Hippocampal formation (tissue), 2 donors: ENCODE measurements around the gene WDR18.
"Not testable (repeated sequence)": the region's sequence is repeated elsewhere in the genome, so short reads cannot be mapped to it uniquely, and the experiment has no call there.

Experiments used
- DNase-seq, 2 donors: peaks; one replicate each; lab custom pipeline; 2025; lab: John Stamatoyannopoulos, UW

The WDR18 gene

GRCh38 chr19:950352-951066 is 33.6 kb upstream of the WDR18 start:
- DNase-seq, result no peak

DNA sequence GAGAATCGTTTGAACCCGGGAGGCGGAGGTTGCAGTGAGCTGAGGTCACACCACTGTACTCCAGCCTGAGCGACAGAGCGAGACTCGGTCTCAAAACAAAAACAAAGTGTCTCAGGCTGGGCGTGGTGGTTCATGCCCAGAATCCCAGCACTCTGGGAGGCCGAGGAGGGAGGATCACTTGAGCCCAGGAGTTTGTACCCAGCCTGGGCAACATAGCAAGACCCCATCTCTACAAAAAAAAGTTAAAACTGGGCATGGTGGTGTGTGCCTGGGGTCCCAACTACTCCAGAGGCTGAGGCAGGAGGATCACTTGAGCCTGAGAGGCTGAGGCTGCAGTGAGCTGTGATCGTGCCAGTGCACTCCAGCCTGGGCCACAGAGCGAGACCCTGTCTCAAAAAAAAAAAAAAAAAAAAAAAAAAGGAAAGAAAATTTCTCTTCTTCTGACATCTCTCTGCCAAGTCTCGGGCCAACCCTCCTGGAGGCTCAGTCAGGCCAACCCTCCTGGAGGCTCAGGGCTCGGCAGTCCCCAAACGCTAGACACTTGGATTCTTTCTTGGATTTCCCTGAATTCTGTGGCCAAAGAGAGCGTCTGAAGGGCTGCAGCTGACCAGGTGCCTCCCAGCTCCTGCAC is 32.0 kb upstream of the WDR18 start:
- DNase-seq, result no peak

- DNase-seq, result no peak
Observed at GRCh38 chr19:952680-953444, 31.3 kb upstream of the WDR18 start.

DNA sequence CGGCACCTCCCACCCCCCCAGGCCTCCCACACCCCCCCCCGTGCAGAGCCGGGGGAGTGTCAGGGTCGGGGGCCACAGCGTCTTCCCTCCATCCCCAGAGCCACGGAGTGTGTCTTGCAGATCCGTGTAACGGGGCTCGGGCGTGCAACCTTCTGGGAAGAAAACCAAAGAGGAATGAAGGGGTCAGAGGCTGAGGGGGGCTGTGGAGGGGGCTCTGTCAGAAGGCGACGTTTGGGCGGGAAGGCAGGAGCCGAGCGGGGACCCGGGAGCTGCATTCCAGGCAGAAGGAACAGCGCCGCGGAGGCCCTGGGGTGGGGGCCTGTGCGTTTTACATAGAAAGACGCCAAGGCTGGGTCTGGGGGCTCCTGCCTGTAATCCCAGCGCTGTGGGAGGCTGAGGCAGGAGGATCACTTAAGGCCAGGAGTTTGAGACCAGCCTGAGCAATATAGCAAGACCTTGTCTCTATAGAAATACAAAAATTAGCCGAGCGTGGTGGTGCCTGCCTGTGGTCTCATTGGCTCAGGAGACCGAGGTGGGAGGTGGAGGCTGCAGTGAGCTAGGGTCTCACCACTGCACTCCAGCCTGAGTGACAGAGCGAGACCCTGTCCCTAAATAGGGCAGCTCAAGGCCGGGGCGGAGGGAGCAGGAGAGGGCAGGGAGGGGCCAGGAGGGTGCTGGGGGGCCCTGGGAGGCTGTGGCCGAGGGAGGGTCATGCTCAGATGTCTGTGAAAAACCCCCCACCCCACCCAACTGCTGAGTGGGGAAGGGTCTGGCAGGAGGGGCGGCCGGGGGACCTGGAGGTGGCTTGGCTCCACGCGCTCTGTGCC is 30.5 kb upstream of the WDR18 start:
- no peak for DNase-seq

- no peak for DNase-seq
Observed at GRCh38 chr19:954272-954671, 29.9 kb upstream of the WDR18 start.

- no peak for DNase-seq
Observed at GRCh38 chr19:954672-955494, 29.3 kb upstream of the WDR18 start.

DNA sequence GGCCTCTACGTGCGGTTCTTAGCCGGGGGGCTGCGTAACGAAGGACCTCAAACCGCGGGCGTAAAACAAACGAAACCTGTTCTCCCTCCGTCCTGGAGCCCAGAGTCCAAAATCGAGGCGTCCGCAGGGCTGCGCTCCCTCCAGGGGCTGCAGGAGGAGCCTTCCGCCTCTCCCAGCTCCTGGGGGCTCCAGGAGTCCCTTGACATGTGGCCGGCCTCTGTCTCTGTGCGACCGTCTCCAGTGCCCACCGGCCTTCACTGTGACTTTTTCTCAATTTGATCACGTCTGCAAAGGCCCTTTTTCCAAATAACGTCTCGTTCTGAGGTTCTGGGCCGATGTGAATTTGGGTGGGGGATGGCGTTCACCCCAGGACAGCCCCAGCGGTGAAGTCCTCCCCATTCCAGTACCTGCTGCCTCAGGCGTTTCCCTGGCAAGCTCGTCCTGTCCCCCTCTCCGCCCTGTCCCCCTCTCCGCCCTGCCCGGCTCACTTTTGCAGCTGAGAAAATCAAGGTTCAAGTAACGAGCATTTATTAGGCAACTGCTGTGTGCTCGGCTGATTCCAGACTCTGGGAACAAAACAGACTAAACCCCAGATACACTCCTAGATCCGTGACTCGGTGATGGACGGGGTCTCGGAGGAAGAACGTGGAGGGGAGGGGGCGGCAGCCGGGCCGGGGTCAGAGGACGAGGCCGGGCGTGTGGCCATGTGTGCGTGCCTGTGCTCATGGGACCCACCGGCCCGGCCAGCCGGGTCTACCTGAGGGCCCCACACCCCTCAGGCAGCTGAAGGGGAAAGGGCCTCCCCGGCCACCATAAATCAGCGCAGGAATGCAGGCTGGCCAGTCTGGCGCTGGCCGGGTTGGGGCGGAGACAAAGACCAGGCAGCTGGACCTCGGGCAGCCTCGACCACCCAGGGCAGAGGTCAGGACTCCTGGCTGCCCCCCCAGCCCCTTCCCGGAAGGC is 28.1 kb upstream of the WDR18 start:
- no peak for DNase-seq

- no peak for DNase-seq
Observed at GRCh38 chr19:956766-957440, 27.2 kb upstream of the WDR18 start.

- DNase-seq, result not testable (repeated sequence)
Observed at GRCh38 chr19:957578-957977, 26.6 kb upstream of the WDR18 start.

DNA sequence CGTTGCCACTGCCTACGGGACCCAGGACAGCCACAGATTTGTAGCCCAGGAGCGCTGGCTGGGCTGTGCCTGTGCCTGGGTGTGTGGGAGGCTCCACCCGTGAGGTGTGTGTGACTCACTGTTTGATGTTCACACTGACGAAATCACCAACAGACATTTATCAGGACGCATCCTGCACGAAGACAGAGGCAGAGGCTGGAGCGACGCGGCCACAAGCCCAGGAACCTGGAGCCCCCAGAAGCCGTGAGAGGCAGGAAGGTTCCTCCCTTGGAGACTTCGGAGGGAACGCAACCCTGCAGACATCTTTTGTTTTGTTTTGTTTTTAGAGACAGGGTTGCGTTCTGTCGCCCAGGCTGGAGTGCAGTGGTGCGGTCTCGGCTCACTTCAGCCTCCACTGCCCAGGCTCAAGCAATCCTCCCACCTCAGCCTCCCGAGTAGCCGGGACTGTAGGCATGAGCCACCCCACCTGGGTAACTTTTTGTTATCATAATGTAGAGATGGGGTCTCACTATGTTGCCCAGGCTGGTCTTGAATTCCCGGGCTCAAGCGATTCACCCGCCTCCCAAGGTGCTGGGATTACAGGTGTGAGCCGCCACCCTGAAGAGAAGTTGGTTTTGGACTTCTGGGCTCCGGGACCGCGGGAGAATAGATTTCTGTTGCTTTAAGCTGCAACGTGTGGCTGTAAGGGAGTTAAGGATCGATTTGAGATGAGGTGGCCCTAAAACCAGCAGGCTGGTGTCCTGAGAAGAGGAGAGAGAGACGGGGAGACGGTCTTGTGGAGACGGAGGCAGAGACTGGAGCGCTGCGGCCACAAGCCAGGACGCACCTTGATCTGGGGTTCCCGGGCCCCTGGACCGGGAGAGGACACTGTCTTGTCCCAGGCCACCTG is 24.9 kb upstream of the WDR18 start:
- DNase-seq, result no peak

GRCh38 chr19:960020-960419 is 24.1 kb upstream of the WDR18 start:
- DNase-seq, result no peak

GRCh38 chr19:960601-960938 is 23.6 kb upstream of the WDR18 start:
- no peak for DNase-seq

GRCh38 chr19:961866-962620 is 22.1 kb upstream of the WDR18 start:
- no peak for DNase-seq

DNA sequence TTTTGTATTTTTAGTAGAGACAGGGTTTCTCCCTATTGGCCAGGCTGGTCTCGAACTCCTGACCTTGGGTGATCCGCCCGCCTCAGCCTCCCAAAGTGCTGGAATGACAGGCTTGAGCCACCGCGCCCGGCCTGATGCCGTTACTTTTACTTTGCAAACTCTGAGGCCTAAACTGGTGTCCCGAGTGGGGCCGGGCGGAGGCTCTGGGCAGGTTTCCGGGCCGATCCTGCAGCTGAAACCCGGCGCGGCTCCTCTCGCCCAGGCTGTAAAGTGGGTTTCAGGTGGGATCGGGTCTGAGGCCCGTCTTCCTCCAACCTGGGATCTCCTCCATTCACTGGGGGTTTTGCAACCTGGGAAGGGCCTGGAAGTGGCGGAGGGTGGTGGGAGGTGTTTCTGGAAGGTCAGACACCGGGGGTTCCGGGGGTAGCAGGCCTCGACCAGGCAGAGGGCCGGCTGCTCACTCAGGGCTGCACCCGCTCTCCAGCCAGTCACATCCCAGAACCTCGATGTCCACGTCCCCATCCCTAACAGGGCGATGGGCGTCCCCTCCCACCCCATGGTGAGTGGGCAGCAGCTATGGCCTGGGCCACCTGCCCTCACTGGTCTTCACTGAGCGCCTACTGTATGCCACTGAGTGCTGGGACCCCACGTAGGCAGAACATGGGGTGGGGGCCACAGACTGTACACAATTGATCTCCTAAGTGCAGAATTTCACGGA is 21.3 kb upstream of the WDR18 start:
- no peak for DNase-seq

GRCh38 chr19:963486-963951 is 20.6 kb upstream of the WDR18 start:
- no peak for DNase-seq

DNA sequence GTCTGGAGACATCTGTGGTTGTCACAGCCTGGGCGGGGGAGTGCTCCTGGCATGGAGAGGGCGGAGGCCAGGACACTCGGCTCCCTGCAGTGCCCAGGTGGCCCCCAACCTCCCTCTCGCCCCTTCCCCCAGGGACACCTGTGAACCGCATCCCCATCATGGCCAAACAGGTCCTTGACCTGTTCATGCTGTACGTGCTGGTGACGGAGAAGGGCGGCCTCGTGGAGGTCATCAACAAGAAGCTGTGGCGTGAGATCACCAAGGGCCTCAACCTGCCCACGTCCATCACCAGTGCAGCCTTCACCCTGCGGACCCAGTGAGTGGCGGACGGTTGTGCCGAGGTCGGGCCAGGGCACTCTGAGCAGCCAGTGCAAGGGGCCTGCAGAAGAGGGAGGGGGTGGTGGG is 20.0 kb upstream of the WDR18 start:
- DNase-seq, result no peak
